IPS-20b (cell line): ENCODE data around the gene TST.

Experiments
- H3K27ac ChIP-seq: one replicate; pipeline ENCODE4 v1.5.1; 2013; ENCODE audit warnings: low read length
- H3K27me3 ChIP-seq: 2 replicates; pipeline ENCODE4 v1.6.1; 2013; ENCODE audit warnings: mild to moderate bottlenecking, low read length, inconsistent platforms; ENCODE audit not compliant: insufficient read depth
- H3K36me3 ChIP-seq: 2 replicates; pipeline ENCODE4 v1.6.1; 2013; ENCODE audit warnings: low read depth, mild to moderate bottlenecking, inconsistent platforms, low read length, moderate library complexity; ENCODE audit not compliant: insufficient read depth
- H3K4me1 ChIP-seq: 2 replicates; pipeline ENCODE4 v1.6.1; 2013; ENCODE audit warnings: mild to moderate bottlenecking, control low read depth, inconsistent platforms, low read length, moderate library complexity; ENCODE audit not compliant: insufficient read depth
- H3K4me3 ChIP-seq: 2 replicates; pipeline ENCODE4 v1.5.1; 2013; ENCODE audit warnings: mild to moderate bottlenecking, low read length, inconsistent platforms
- H3K9ac ChIP-seq: 2 replicates; pipeline ENCODE4 v1.6.1; 2013; ENCODE audit warnings: low read depth, mild to moderate bottlenecking, inconsistent platforms, low read length, moderate library complexity
- H3K9me3 ChIP-seq: 2 replicates; pipeline ENCODE4 v1.6.1; 2013; ENCODE audit warnings: mild to moderate bottlenecking, low read depth, low read length, inconsistent platforms; ENCODE audit not compliant: insufficient read depth

Gene TST

GRCh38 chr22:36988075-36988832 is 31.0 kb downstream of the TST start:
- no peaks in the 10 kb centered on the region for H3K36me3 ChIP-seq
- H3K4me1 ChIP-seq = no peaks in the 10 kb centered on the region
- no peak overlapping the region for H3K9ac ChIP-seq
- no peak overlapping the region for H3K27ac ChIP-seq
- peaks cover 11% of the 10 kb centered on the region for H3K9me3 ChIP-seq
- H3K27me3 ChIP-seq = 0 out of 2 replicates have a peak, but pooled peaks cover 3% of the 10 kb centered on the region
- no peak overlapping the region for H3K4me3 ChIP-seq

- H3K27ac ChIP-seq = no peak overlapping the region
- H3K27me3 ChIP-seq = peaks cover 3% of the 10 kb centered on the region; the same call in 1 of the 2 replicates
- no peak overlapping the region for H3K4me3 ChIP-seq
- no peaks in the 10 kb centered on the region for H3K4me1 ChIP-seq
- no peak overlapping the region for H3K9ac ChIP-seq
- H3K9me3 ChIP-seq = peaks cover 11% of the 10 kb centered on the region
- no peaks in the 10 kb centered on the region for H3K36me3 ChIP-seq
These were observed 32.9 kb downstream of the TST start for GRCh38 chr22:36986242-36986821.

- H3K9me3 ChIP-seq = peaks cover 11% of the 10 kb centered on the region
- H3K27ac ChIP-seq = no peak overlapping the region
- peaks cover 3% of the 10 kb centered on the region; the same call in 1 of the 2 replicates for H3K27me3 ChIP-seq
- H3K36me3 ChIP-seq = no peaks in the 10 kb centered on the region
- H3K4me1 ChIP-seq = no peaks in the 10 kb centered on the region
- H3K9ac ChIP-seq = no peak overlapping the region
- H3K4me3 ChIP-seq = no peak overlapping the region
These were observed 33.9 kb downstream of the TST start for GRCh38 chr22:36985211-36985889.

- no peak overlapping the region for H3K9ac ChIP-seq
- no peaks in the 10 kb centered on the region for H3K36me3 ChIP-seq
- H3K27me3 ChIP-seq = peaks cover 2% of the 10 kb centered on the region; the same call in 1 of the 2 replicates
- H3K27ac ChIP-seq = no peak overlapping the region
- H3K4me1 ChIP-seq = no peaks in the 10 kb centered on the region
- no peak overlapping the region for H3K4me3 ChIP-seq
- H3K9me3 ChIP-seq = peaks cover 11% of the 10 kb centered on the region
These were observed 37.1 kb downstream of the TST start for GRCh38 chr22:36982136-36982535.

GRCh38 chr22:36981247-36981775 is 37.9 kb downstream of the TST start:
- peaks cover 10% of the 10 kb centered on the region; the same call in 1 of the 2 replicates for H3K27me3 ChIP-seq
- no peak overlapping the region for H3K27ac ChIP-seq
- peaks cover 11% of the 10 kb centered on the region for H3K9me3 ChIP-seq
- no peak overlapping the region for H3K9ac ChIP-seq
- H3K36me3 ChIP-seq = no peaks in the 10 kb centered on the region
- no peak overlapping the region for H3K4me3 ChIP-seq
- no peaks in the 10 kb centered on the region for H3K4me1 ChIP-seq

GRCh38 chr22:36979016-36979910 is 40.0 kb downstream of the TST start:
- Histone ChIP-seq H3K9ac (no peak overlapping the region), H3K4me3 (no peak overlapping the region), H3K4me1 (no peaks in the 10 kb centered on the region), H3K27me3 (peaks cover 10% of the 10 kb centered on the region; the same call in 1 of the 2 replicates), H3K27ac (no peak overlapping the region), H3K36me3 (no peaks in the 10 kb centered on the region), H3K9me3 (no peaks in the 10 kb centered on the region)

- Histone ChIP-seq H3K27ac (no peak overlapping the region), H3K4me3 (peak overlapping the region; percentile 68), H3K9ac (peak overlapping the region; percentile 42; the same call in 1 of the 2 replicates), H3K4me1 (no peaks in the 10 kb centered on the region), H3K9me3 (no peaks in the 10 kb centered on the region), H3K36me3 (no peaks in the 10 kb centered on the region), H3K27me3 (peaks cover 10% of the 10 kb centered on the region; the same call in 1 of the 2 replicates)
These were observed 41.1 kb downstream of the TST start for GRCh38 chr22:36977947-36978660.

- Histone ChIP-seq H3K4me3 (peak overlapping the region; percentile 68), H3K27ac (no peak overlapping the region), H3K9ac (peak overlapping the region; percentile 42; the same call in 1 of the 2 replicates), H3K36me3 (no peaks in the 10 kb centered on the region), H3K27me3 (peaks cover 10% of the 10 kb centered on the region; the same call in 1 of the 2 replicates), H3K4me1 (no peaks in the 10 kb centered on the region), H3K9me3 (no peaks in the 10 kb centered on the region)
These were observed 41.8 kb downstream of the TST start for GRCh38 chr22:36977401-36977861.

GRCh38 chr22:36976606-36977005 is 42.6 kb downstream of the TST start:
- Histone ChIP-seq H3K27ac (no peak overlapping the region), H3K27me3 (peaks cover 10% of the 10 kb centered on the region; the same call in 1 of the 2 replicates), H3K36me3 (no peaks in the 10 kb centered on the region), H3K9me3 (no peaks in the 10 kb centered on the region), H3K9ac (no peak overlapping the region), H3K4me1 (no peaks in the 10 kb centered on the region), H3K4me3 (no peak overlapping the region)

- peaks cover 1% of the 10 kb centered on the region; the same call in 1 of the 2 replicates for H3K27me3 ChIP-seq
These were observed 47.7 kb downstream of the TST start for GRCh38 chr22:36971341-36972125.

More at GRCh38 chr22:36971341-36972125, 47.7 kb downstream of the TST start:
- H3K27ac ChIP-seq = no peak overlapping the region
- H3K36me3 ChIP-seq = no peaks in the 10 kb centered on the region
- no peaks in the 10 kb centered on the region for H3K4me1 ChIP-seq
- no peak overlapping the region for H3K9ac ChIP-seq
- H3K4me3 ChIP-seq = no peak overlapping the region
- no peaks in the 10 kb centered on the region for H3K9me3 ChIP-seq
